Testis (tissue), 3 donors: Measurements from ENCODE around the gene DUS2. TPM values are rescaled to one million over a fixed set of nuclear protein-coding genes. Genes with fewer than 3 reads are reported as not detected.
A peak's percentile ranks its signal among the peaks of the same experiment; 100 is the strongest.

Experiments
- DNase-seq: peaks from one replicate; pipeline ENCODE4 v3.0.0-alpha.2; 2019
- H3K27ac ChIP-seq, 2 donors: fragments of 200-600 bp; sonication (generic); one replicate each; pipeline ENCODE4 v1.5.1; 2019
- H3K27me3 ChIP-seq: fragments of 200-600 bp; sonication (generic); one replicate; pipeline ENCODE4 v1.5.1; 2019
- H3K36me3 ChIP-seq: fragments of 200-600 bp; sonication (generic); one replicate; pipeline ENCODE4 v1.5.1; 2017; ENCODE audit warnings: low read depth; ENCODE audit errors: missing control alignments
- H3K4me1 ChIP-seq: fragments of 200-600 bp; sonication (generic); one replicate; pipeline ENCODE4 v1.5.1; 2019
- H3K4me3 ChIP-seq, 2 donors: fragments of 200-600 bp; sonication (generic); one replicate each; pipeline ENCODE4 v1.5.1; 2017 to 2019
- H3K9me3 ChIP-seq: fragments of 200-600 bp; sonication (generic); one replicate; pipeline ENCODE4 v1.5.1; 2017
- CTCF ChIP-seq, 3 experiments: fragments of 450-650 bp in 2 of 3; fragments of 200-600 bp in 1 of 3; sonication (generic) in 1 of 3; IDR thresholded peaks; one replicate each; pipeline ENCODE4 v1.5.1; 2016 to 2019; ENCODE audit warnings: antibody characterized with exemption in 3 of 3, mild to moderate bottlenecking in 2 of 3, moderate library complexity in 1 of 3
- POLR2A ChIP-seq: fragments of 450-650 bp; IDR thresholded peaks from one replicate; pipeline ENCODE4 v1.6.1; 2017; ENCODE audit warnings: antibody characterized with exemption, mild to moderate bottlenecking, moderate library complexity
- WGBS, 2 donors: methylation state at CpG; one replicate each; pipeline ENCODE4 v1.1.5; 2018; 5-methylcytosine and 5-hydroxymethylcytosine counted together
- intact Hi-C: fragments of 100-400 bp; cut with DNase I; formaldehyde crosslinking; loops from one replicate; pipeline ENCODE4 v1.15.1; 2023; ENCODE audit warnings: low total_unique reads
- polyA plus RNA-seq: library from polyadenylated mRNA; stranded (reverse); fragments of 350-450 nt; fragmentation: Illumina TruSeq; extraction: RNeasy Lipid Tissue Mini Kit (QIAGEN cat#74804); gene quantifications from one replicate; pipeline ENCODE4 v1.2.3, GENCODE V29; 2014; ENCODE audit warnings: low read depth, low replicate concordance; ENCODE audit not compliant: insufficient read depth
- total RNA-seq, 2 donors: library from RNA; depleted of rRNA; stranded (reverse); fragments of >200 nt; gene quantifications; one replicate each; pipeline ENCODE4 v1.2.3, GENCODE V29; 2016

The DUS2 gene
- total and polyA plus RNA-seq, 3 donors from 2014 or later: 24.6 to 62.5 (median 32.4) TPM

- Histone ChIP-seq H3K36me3 (no peaks in the 10 kb centered on the region), H3K4me1 (peaks cover 33% of the 10 kb centered on the region), H3K27ac (peak overlapping the region in 1 of 2 donors; percentile 36), H3K9me3 (no peaks in the 10 kb centered on the region), H3K27me3 (no peaks in the 10 kb centered on the region), H3K4me3 (no peak overlapping the region)
- intact Hi-C loops: no loop called here
- no peak for DNase-seq
- TF ChIP-seq CTCF (IDR thresholded peaks at IDR 0.05) (no peak), POLR2A (no peak)
- WGBS, 2 donors: 64 to 71% methylated on average over 1 of the region's 1 CpG
Measured at GRCh38 chr16:68066763-68067162, 43.7 kb downstream of the DUS2 start.

GRCh38 chr16:68068926-68069325 is 45.8 kb downstream of the DUS2 start:
- Histone ChIP-seq H3K4me1 (peaks cover 41% of the 10 kb centered on the region), H3K27ac (no peak overlapping the region), H3K9me3 (no peaks in the 10 kb centered on the region), H3K4me3 (no peak overlapping the region), H3K36me3 (no peaks in the 10 kb centered on the region), H3K27me3 (no peaks in the 10 kb centered on the region)
- DNase-seq: no peak
- intact Hi-C loops: no loop called here
- 91 to 97% methylated on average over 9 of the region's 9 CpGs for WGBS, 2 donors
- no peak for TF ChIP-seq CTCF (IDR thresholded peaks at IDR 0.05)
- no peak for TF ChIP-seq POLR2A

- no peak overlapping the region for H3K27ac ChIP-seq
- whole genome bisulfite sequencing, 2 donors: 70 to 72% methylated on average over 7 of the region's 7 CpGs
- H3K9me3 ChIP-seq: no peaks in the 10 kb centered on the region
- no peaks in the 10 kb centered on the region for H3K27me3 ChIP-seq
- peaks cover 41% of the 10 kb centered on the region for H3K4me1 ChIP-seq
- H3K4me3 ChIP-seq: no peak overlapping the region
- peak; percentile 73 for DNase-seq
- TF ChIP-seq CTCF (IDR thresholded peaks at IDR 0.05): no peak
- no peak for TF ChIP-seq POLR2A
- H3K36me3 ChIP-seq: no peaks in the 10 kb centered on the region
- intact Hi-C loops: no loop called here
Measured at GRCh38 chr16:68069511-68070248, 46.6 kb downstream of the DUS2 start.

- intact Hi-C loops: no loop called here
- H3K27ac ChIP-seq: no peak overlapping the region
- H3K36me3 ChIP-seq: no peaks in the 10 kb centered on the region
Measured at GRCh38 chr16:68070249-68070730, 47.2 kb downstream of the DUS2 start.

More at GRCh38 chr16:68070249-68070730, 47.2 kb downstream of the DUS2 start:
- Histone ChIP-seq H3K9me3 (no peaks in the 10 kb centered on the region), H3K4me3 (no peak overlapping the region), H3K4me1 (peaks cover 36% of the 10 kb centered on the region), H3K27me3 (no peaks in the 10 kb centered on the region)
- 75 to 100% methylated on average over 1 to 2 of the region's 2 CpGs for WGBS, 2 donors
- no peak for DNase-seq
- TF ChIP-seq POLR2A (no peak), CTCF (IDR thresholded peaks at IDR 0.05) (no peak)
